Measurements from ENCODE around the gene CAMK1. TPM values are rescaled to one million over a fixed set of nuclear protein-coding genes. Genes with fewer than 3 reads are reported as not detected.

Gene CAMK1
- polyA plus RNA-seq, 1 experiment = 26.8 TPM

DNA sequence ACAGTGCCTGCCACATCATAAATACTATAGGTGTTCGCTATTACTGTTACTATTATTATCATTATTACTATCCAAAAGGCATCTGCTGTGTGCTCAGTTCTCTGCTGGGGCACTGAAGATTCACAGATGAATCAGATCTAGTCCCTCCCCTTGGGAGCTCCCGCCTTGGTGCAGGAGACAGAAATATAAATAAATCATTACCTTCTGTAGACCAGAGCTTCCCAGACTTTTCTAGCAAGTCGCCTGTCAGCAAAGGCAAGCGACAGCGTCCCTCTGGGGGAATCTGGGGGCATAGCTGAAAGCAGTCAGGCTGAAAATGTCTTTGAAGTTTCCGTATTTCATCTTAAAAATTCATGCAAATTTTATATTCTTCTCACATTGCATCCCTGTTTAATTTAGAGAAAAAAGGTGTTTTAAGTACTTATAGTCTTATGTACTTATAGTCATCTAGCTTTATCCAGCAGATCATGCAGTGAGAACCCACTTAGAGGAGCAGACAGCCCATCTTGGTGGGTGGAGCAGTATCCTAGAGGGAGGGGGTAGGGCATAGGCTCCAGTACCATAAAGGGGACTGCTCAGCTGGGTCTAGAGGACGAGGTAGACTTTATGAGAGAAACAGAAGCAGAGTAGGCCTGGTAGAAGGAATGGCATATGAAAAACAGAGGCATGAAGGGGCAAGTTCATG lies 48.6 kb downstream of the CAMK1 start:
- Histone ChIP-seq H3K4me3 (ENCODE audit: low read depth, low read length) (no peak overlapping the region), H3K9me3 (ENCODE audit: control insufficient read depth, insufficient read depth, low read length) (no peaks in the 10 kb centered on the region), H3K27ac (ENCODE audit: low read depth, low read length) (no peak overlapping the region), H3K27me3 (ENCODE audit: control insufficient read depth, insufficient read depth, low read length) (peaks cover 13% of the 10 kb centered on the region)
- CTCF ChIA-PET = interaction anchor here (1.0 kb wide), 1 partner anchor 218 kb away, joined by 3 read pairs; no protein-coding TSS in a partner anchor
- TF ChIP-seq, protein P1, sequence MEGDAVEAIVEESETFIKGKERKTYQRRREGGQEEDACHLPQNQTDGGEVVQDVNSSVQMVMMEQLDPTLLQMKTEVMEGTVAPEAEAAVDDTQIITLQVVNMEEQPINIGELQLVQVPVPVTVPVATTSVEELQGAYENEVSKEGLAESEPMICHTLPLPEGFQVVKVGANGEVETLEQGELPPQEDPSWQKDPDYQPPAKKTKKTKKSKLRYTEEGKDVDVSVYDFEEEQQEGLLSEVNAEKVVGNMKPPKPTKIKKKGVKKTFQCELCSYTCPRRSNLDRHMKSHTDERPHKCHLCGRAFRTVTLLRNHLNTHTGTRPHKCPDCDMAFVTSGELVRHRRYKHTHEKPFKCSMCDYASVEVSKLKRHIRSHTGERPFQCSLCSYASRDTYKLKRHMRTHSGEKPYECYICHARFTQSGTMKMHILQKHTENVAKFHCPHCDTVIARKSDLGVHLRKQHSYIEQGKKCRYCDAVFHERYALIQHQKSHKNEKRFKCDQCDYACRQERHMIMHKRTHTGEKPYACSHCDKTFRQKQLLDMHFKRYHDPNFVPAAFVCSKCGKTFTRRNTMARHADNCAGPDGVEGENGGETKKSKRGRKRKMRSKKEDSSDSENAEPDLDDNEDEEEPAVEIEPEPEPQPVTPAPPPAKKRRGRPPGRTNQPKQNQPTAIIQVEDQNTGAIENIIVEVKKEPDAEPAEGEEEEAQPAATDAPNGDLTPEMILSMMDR (IDR thresholded peaks at IDR 0.05; ENCODE audit: low read depth, low read length) = no peak
- POLR2A ChIA-PET = interaction anchor here (0.5 to 1.0 kb wide), 4 partner anchors 9 to 426 kb away, joined by 3 to 5 read pairs (median 3); partner anchors contain the start of gene JAGN1
- DNase-seq (ENCODE audit: low read depth, low spot score) = no peak

DNA sequence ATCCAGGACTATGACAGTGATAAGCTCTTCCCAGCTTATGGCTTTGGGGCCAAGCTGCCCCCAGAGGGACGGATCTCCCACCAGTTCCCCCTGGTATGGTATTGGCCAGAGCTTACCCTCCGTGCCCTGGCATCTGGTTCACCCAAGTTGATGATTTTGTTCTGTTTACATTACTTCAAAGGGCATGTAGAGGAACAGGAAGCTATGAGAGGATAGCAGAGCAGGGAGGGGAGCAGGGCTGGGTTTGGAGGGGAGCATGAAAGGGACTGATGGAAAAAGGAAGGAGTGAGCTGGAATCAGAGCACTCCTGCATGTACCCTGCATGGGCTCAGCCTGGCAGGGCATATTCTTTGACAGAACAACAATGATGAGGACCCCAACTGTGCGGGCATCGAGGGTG lies 51.6 kb downstream of the CAMK1 start:
- TF ChIP-seq, protein P1 (IDR thresholded peaks at IDR 0.05; ENCODE audit: low read depth, low read length) = no peak
- Histone ChIP-seq H3K4me3 (ENCODE audit: low read depth, low read length) (no peak overlapping the region), H3K27me3 (ENCODE audit: control insufficient read depth, insufficient read depth, low read length) (peaks cover 10% of the 10 kb centered on the region), H3K9me3 (ENCODE audit: control insufficient read depth, insufficient read depth, low read length) (no peaks in the 10 kb centered on the region), H3K27ac (ENCODE audit: low read depth, low read length) (no peak overlapping the region)
- POLR2A ChIA-PET = no interaction called here
- CTCF ChIA-PET = no interaction called here
- no peak for DNase-seq (ENCODE audit: low read depth, low spot score)

DNA sequence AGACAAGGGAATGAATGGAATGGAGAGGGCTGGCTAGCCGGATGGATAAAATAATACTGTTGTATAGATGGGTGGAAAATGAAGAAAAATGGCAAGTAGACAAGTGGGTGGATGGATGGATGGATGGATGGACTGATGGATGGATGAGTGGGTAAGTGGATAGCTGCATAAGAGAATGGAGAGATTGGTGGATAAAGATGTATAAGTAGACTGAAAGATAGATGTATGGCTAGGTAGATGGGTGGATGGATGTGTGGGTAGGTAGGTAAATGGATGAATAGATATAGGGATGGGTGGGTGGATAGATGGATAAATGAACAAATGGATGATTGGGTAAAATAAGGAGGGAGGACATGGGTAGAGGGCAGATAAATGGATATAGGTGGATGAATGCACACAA lies 52.2 kb downstream of the CAMK1 start:
- TF ChIP-seq, protein P1 (IDR thresholded peaks at IDR 0.05; ENCODE audit: low read depth, low read length) = no peak
- Histone ChIP-seq H3K9me3 (ENCODE audit: control insufficient read depth, insufficient read depth, low read length) (no peaks in the 10 kb centered on the region), H3K27me3 (ENCODE audit: control insufficient read depth, insufficient read depth, low read length) (peaks cover 15% of the 10 kb centered on the region), H3K4me3 (ENCODE audit: low read depth, low read length) (no peak overlapping the region), H3K27ac (ENCODE audit: low read depth, low read length) (no peak overlapping the region)
- CTCF ChIA-PET = no interaction called here
- no peak for DNase-seq (ENCODE audit: low read depth, low spot score)
- POLR2A ChIA-PET = no interaction called here

DNA sequence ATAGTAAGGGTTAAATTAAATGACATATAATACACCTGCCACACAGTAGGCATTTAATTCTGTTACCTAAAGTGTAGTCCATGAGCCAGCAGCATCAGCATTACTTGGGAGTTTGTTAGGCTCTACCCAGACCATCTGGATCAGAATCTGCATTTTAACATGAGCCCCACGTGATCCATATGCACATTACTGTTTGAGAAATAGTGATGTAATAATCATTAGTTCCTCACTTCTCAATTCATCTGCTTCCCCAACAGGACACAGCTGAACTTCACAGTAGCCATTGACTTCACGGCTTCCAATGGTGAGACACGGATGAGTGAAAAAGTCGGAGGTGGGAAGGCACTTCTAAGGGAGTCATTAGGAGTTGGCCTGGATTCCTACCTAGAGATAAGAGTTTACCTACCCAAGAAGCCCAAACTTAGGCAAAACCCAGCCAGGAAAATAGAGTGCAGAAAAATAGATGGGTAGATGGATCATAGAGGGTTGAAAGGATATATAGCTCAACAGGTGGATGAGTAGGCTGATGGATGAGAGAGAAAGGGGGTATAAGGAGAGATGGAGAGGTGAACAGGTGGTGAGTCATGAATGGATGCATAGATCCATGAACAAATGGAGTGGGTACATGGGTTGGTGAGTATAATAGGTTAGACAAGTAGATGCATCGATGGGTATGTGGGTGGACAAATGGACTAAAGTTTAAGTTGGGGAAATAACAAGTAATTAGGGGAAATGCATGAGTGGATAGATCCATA lies 52.8 kb downstream of the CAMK1 start:
- Histone ChIP-seq H3K4me3 (ENCODE audit: low read depth, low read length) (no peak overlapping the region), H3K27me3 (ENCODE audit: control insufficient read depth, insufficient read depth, low read length) (peaks cover 20% of the 10 kb centered on the region), H3K27ac (ENCODE audit: low read depth, low read length) (no peak overlapping the region), H3K9me3 (ENCODE audit: control insufficient read depth, insufficient read depth, low read length) (no peaks in the 10 kb centered on the region)
- ChIA-PET CTCF (interaction anchor here (1.0 kb wide), 1 partner anchor 11 kb away, joined by 3 read pairs; no protein-coding TSS in a partner anchor), POLR2A (no interaction called here)
- TF ChIP-seq, protein P1 (IDR thresholded peaks at IDR 0.05; ENCODE audit: low read depth, low read length) = no peak
- DNase-seq (ENCODE audit: low read depth, low spot score) = no peak
